MV-4-11 (cell line): ENCODE data around the gene PRKAR1B.

Source experiments
- DNase-seq: peaks from one replicate; lab custom pipeline; 2025; lab: John Stamatoyannopoulos, UW

Gene PRKAR1B

DNA sequence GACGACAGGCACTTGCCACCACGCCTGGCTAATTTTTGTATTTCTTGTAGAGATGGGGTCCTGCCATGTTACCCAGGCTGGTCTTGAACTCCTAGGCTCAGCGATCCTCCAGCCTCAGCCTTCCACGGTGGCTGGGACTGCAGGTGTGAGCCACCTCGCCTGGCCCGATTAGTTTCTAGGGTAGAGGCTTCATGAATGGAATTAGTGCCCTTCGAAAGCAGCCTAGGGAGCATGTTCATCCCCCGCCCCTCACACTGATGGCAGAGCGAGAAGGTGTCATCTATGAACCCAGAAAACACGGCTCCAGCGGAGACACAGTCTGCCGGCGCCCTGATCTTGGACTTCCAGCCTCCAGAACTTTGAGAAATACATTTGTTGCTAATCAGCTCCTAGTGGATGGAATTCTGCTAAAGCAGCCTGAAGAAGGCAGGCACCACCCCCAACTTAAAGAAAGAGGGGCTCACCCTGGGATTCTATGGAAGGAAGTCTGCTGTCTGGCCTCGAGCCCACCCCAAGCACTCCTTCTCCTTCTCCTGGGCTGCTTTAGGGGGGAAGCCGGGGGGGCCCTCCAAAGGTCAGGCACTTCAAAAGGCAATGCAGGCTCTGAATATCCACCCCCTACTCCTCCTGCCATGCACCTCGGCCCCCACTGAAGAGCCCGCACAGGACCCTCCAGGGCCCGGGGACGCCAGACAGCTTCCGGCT is 217.5 kb downstream of the PRKAR1B start:
- no peak for DNase-seq

- DNase-seq: no peak
These were observed 218.5 kb downstream of the PRKAR1B start for GRCh38 chr7:508461-509170.

GRCh38 chr7:507623-508300 is 219.3 kb downstream of the PRKAR1B start:
- DNase-seq: no peak

DNA sequence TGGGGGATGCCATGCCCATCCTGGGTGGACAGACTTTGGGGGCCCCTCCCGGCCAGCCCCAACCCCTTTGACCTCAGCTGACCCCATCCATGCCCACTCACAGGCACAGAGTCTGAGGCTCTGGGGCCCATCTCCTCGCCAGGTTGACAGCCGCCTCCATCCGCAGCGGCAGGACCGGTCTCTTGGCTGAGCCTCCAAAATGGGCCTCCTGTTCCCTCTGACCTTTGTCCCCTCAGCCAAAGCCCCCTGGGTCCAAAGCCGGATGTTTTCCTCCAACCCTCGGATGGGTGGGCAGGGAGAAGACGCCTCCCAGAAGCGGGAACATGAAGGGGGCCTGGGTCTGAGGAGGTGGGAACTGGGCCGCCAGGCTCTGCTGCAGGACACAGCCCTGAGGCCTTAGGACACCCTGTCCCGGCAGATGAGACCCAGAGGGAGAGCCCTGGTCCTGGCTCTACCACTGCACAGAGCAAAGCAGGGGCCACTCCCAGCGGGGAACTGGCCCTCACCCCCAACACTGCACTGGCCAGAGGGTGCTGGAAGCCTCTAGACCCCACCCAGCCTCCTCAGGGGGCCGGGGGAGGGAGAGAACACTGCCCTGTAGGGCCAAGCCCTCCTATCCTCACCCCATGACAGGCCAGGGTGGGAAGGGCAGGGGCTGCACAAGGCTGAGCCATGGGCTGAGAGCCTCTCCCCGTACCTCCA is 220.0 kb downstream of the PRKAR1B start:
- DNase-seq: no peak

DNA sequence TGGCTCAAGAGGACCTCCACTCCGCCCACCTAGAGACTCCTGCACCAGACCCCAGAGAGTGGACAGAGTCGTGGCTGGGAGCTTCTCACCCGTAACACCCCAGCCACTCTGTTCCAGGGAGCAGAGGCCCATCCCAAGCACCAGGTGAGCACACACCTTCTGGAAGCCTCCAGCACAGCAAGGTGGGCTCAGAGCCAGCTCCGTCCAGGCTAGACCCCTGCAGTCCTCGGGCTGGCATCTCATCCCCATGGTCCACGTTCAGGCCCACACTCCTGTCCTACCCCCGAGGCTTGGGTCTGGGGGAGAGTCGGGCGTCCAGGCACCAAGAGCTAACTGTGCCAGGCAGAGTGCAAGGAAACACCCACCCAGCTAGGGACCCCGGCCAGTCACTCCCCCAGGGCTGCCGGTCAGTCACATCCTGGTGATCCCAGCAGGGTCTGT is 220.7 kb downstream of the PRKAR1B start:
- no peak for DNase-seq

DNA sequence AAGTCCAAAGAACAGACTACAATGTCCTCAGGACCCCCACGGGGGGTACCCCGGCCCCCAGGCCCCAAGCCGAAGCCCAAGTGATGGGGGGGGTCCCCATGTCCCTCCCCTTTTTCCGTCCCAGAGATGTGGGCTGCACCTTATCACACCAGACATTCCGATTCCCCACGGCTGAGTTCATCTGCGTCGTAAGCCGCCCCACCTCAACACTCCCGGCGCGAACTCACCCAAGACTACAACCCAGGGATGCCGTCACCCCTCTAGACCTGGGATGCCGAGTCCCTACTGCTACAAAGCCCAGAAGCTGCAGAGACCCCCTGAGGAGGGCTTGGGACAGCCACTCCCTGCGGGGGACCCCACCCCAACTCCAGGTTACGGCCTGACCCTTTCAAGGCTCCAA is 221.9 kb downstream of the PRKAR1B start:
- no peak for DNase-seq

DNA sequence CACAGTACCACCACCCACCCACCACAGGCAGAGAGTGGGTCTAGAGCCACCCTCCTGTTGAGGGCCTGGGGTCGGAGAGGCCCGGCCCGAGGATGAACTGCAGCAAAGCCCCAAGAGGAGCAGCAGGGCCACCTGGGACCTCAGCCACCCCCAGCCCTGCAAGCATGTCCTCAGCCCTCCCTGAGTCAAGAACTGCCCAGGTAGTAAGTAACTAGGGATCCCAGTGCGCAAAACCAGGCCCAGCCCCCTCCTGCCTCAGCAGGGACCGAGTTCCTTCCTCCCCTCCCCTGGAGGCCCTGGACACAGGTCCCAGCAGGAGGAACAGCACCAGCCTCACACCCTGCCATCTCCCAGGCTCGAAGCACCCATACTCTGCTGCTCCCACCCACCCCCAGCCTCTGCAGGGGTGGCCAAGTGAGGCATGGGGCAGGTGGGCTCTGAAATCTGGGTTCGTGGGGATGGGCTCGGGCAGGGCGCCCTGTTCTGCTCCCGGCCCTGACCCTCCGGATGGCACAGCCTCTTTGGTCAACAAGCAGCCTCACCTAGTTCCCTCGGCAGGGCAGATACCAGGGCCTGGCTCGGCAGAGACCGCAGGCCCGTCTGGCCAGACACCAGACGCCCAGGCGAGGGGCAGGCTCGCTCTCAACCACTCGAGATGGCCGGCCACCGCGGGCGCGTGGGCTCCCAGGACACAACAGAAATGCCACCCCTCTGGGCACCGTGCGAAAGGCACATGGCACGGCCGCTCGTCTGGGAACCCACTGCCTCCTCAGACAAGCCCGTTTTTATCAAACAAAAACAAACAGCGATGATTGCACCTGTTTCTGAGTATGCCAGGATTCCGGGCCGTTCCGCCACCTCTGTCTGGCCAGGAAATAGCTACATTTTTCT is 222.6 kb downstream of the PRKAR1B start:
- DNase-seq: no peak

DNA sequence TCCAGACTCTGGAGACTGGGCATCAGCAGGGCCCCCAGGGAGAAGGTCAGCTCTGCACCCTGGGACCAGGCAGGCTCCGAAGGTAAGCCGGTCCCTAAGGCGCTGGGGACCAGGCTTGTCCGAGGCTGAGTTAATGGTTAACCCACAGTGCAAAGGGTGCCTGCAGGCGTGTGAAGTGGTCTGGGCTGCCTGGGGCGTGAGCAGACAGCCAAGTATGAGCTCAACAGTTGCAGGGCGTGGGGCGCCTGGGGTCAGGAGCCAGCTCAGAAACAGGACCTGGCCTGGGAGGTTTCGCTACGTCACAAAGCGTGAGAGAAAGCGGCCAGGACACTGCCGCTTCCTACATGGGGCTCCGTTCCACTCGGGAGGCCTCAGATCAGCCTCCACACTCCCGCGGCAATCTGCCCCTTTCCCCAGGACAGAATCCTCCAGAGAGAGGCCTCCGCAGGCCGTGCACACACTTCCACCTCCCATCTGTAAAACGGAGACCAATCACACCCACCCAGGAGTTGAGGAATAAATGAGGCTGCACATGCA is 223.4 kb downstream of the PRKAR1B start:
- DNase-seq: no peak

GRCh38 chr7:502296-502695 is 224.8 kb downstream of the PRKAR1B start:
- DNase-seq: no peak

DNA sequence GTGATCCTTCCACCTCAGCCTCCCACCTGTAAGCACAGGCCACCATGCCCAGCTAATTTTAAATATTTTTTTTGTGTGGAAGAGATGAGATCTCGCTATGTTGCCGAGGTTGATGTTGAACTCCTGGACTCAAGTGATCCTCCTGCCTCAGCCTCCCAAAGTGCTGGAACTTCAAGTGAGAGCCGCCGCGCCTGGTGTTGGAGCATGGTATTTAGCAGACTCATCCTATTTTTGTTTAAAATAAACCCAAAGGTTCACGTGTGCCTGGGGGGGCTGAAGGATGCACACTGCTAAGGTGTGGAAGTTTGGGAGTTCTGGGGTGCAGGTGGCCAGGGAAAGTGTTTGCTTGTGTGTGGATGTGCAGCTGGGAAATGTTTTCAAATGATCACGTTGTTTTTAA is 225.6 kb downstream of the PRKAR1B start:
- DNase-seq: no peak

DNA sequence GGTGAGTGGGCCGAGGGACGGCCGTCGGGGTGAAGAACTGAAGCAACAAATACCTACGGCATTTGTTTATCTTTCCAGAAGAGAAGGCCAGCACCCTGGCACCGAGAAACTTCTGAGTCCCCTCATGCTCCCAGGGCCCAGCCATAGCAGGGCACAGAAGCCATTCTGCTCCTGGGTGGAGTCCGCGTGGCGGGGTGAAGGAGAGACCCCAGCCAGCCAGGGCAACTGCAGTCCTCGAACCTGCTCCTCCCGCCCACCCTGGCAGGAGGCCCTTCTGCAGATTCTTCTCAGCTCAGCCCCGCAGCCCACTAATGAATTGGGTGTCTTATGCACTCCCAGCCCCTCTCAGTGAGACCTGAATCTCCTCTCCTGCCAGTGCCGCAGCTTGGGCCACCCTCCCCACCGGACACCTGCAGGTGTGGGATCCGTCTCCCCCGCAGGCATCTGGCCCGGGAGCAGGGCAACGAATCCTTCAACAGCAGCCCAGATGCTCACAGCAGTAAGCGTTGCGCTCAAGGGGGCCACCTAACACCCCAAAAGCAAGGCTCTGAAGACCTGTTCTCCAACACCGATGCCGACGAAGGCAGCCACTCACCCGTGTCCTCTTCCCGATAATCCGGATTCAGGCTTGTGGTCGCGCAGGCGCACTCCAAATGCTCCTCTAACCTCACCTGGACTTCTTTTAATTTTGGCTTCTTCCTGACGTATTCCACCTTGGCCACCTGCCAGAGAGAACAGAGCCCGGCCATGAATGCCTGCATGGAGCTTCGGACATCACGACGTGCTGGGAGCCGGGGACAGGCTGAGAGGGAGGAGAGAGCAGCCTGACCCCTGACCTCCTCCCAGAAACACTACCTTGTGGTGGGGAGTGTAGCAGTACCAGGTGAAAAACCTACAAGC is 226.3 kb downstream of the PRKAR1B start:
- no peak for DNase-seq

DNA sequence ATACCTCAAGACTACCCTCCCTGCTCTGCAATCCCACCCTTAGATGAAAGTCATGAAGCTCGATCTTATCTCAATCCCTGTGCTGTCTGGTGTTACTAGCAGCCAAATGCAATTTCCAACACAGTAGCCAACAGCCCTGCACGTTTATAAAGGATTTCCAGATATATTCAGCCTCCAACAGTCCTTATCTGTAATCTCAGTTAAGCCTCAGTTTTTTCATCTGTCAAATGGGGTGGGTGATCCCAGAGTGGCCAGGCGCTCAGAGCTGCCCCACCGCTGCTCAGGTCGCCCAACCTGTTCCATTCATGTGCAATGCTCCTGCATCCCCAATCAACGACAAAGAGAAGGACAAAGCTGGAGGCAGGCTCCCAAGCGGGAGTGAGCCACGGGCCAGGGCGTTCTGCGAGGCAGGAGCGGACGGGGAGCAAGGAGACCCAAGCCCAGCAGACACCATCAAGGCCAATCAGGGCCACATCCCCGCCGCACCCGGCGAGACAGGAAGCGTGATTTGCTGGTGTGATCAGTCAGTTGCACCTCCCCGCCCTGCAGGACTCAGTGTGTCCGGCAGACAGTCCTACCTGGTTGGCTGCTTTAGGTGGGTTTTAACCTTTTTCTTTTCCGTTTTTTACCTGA is 227.1 kb downstream of the PRKAR1B start:
- DNase-seq: no peak
